SK-N-MC (cell line): Measurements from ENCODE around the gene BTNL2.

Experiments used
- EZH2 ChIP-seq: fragments of 200-600 bp; sonication (generic); IDR thresholded peaks from one replicate; pipeline ENCODE4 v1.6.1; 2017; ENCODE audit warnings: antibody characterized with exemption
- FOXP2 ChIP-seq: optimal IDR thresholded peaks from 2 replicates; pipeline ENCODE3; 2011; ENCODE audit warnings: mild to moderate bottlenecking, moderate library complexity; ENCODE audit not compliant: insufficient read depth; ENCODE audit errors: extremely low read length, control extremely low read depth
- POLR2AphosphoS5 ChIP-seq: IDR thresholded peaks from 2 replicates; pipeline ENCODE4 v1.6.1; 2012; ENCODE audit warnings: mild to moderate bottlenecking, low read depth, low read length, borderline replicate concordance

DNA sequence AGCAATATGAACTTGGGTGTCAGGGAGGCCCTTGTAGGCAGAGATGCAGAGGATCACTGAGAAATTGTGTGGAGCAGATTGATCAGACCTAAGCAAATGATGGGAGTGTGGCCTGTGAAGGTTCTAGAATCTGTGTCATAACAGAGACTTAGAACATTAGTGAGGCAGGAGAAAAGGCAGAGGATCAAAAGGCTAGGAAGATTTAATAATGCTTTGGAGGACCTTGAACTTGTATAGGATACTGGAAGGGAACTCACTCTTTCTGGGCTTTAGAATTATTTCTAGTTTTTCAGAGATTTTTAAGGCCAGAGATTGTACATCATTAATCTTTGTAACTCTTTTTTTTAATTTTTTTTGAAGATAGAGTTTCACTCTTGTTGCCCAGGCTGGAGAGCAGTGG lies 35.2 kb downstream of the BTNL2 start, which contains the start of gene TSBP1:
- TF ChIP-seq POLR2AphosphoS5 (no peak), EZH2 (no peak), FOXP2 (no peak)
